ENCODE measurements around the gene GNG2. TPM values are rescaled to one million over a fixed set of nuclear protein-coding genes. Genes with fewer than 3 reads are reported as not detected.

The GNG2 gene
- total and polyA plus RNA-seq, 9 of the 15 experiments (the other 6 are each of a cell fraction or from before 2014, with no cell fraction given): 0.18 TPM; not detected in 8

DNA sequence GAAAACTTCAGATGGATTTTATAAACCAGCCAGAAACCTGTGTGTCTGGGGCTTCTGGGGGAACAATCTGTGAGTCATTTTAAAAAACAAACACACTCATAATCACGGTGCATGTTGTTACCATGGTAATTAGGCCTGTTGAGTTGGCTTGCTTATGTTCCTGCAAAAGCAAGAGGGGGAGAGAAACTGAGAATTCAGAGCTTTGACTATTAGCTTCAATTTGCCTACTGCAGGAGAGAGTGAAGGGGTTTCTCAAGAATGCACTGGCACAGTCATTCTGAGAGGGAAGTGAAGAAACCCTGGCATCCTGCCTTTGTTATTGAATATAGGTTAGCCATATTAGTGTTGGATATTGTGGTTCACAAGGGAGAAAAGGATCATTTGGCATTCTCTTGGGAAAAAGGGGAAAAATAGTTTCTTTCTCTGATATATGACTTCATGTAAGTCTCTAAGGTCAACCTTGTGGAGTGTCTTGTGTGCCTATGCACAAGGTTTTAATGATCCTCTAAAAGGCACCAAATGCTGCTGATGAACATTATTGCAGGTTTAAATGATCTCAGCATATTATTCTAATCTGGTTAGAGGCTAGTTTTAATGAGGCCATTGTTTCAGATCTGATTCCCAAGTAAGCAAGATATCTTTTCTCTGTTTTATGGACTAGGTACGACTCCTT, 12.9 kb downstream of the GNG2 start:
- in situ Hi-C loops (cut with MboI) (no loop called here), intact Hi-C loops (cut with micrococcal nuclease) (no loop called here)
- Histone ChIP-seq H4K20me1 (replicated peaks; ENCODE audit: control insufficient read depth, insufficient read depth, low read length) (no peaks in the 10 kb centered on the region), H3K27ac (ENCODE audit: extremely low read depth, low read depth, low read length) (no peak overlapping the region), H3K27me3 (ENCODE audit: control insufficient read depth in 2 of 2, insufficient read depth in 2 of 2, low read length in 2 of 2) (no peaks in the 10 kb centered on the region), H2AFZ (ENCODE audit: low read depth, low read length) (no peak overlapping the region), H3K4me2 (ENCODE audit: insufficient read depth, low read length) (no peak overlapping the region), H3K36me3 (ENCODE audit: control insufficient read depth, insufficient read depth, low read length) (no peaks in the 10 kb centered on the region), H3K79me2 (ENCODE audit: control insufficient read depth, insufficient read depth, low read length) (no peaks in the 10 kb centered on the region), H3K9me3 (replicated peaks; ENCODE audit: control insufficient read depth, insufficient read depth, low read depth, low read length) (no peaks in the 10 kb centered on the region), H3K9me1 (ENCODE audit: control insufficient read depth, insufficient read depth, low read length) (no peaks in the 10 kb centered on the region), H3K4me1 (replicated peaks in 1 of 2; ENCODE audit: control insufficient read depth in 2 of 2, insufficient read depth in 2 of 2, low read length in 2 of 2) (no peaks in the 10 kb centered on the region), H3K9ac (ENCODE audit: insufficient read depth in 1 of 2, low read depth in 2 of 2, low read length in 2 of 2) (no peak overlapping the region), H3K4me3 (no peak overlapping the region)
- no peak for DNase-seq (ENCODE audit: extremely low read depth in 1 of 4, low spot score in 3 of 4)
- CTCF ChIA-PET (ENCODE audit: low intra/inter-chr PET ratio): no interaction called here
- TF ChIP-seq ZNF274 (IDR thresholded peaks at IDR 0.05; ENCODE audit: borderline replicate concordance, low read depth, low read length) (no peak), JUNB (CRISPR knock-in tag; conservative IDR thresholded peaks at IDR 0.05) (no peak), ZNF316 (IDR thresholded peaks at IDR 0.05) (no peak), ZFP1 (CRISPR knock-in tag; IDR thresholded peaks at IDR 0.05) (no peak), CXXC5 (CRISPR knock-in tag; IDR thresholded peaks at IDR 0.05) (no peak), MEF2A (IDR thresholded peaks at IDR 0.05; ENCODE audit: control insufficient read depth, low read depth, low read length) (no peak), MCM3 (IDR thresholded peaks at IDR 0.05) (no peak), FIP1L1 (IDR thresholded peaks at IDR 0.05; ENCODE audit: low read depth, low read length, poor library complexity, severe bottlenecking) (no peak)
- TF ChIP-seq, protein P1, sequence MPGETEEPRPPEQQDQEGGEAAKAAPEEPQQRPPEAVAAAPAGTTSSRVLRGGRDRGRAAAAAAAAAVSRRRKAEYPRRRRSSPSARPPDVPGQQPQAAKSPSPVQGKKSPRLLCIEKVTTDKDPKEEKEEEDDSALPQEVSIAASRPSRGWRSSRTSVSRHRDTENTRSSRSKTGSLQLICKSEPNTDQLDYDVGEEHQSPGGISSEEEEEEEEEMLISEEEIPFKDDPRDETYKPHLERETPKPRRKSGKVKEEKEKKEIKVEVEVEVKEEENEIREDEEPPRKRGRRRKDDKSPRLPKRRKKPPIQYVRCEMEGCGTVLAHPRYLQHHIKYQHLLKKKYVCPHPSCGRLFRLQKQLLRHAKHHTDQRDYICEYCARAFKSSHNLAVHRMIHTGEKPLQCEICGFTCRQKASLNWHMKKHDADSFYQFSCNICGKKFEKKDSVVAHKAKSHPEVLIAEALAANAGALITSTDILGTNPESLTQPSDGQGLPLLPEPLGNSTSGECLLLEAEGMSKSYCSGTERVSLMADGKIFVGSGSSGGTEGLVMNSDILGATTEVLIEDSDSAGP (CRISPR knock-in tag; IDR thresholded peaks at IDR 0.05): no peak
- POLR2A ChIA-PET: no interaction called here
- FAIRE-seq: no peak
- no TSS peak for BruUV-seq (replicated peaks)
- no peak for ATAC-seq
- 0% methylated on average over 2 of the region's 2 CpGs for WGBS (ENCODE audit: insufficient coverage, low coverage, missing lambda C conversion rate)
